Stimulated activated CD8-positive, alpha-beta memory T cell treated with anti-CD3 and anti-CD28 coated beads, Interleukin-4, amount 100 ng/mL, for 24 hours (primary cell): Measurements from ENCODE around the gene LIPK.

Source experiments
- DNase-seq: peaks from one replicate; pipeline ENCODE4 v3.0.0-alpha.2; 2020; ENCODE audit warnings: low read depth

The LIPK gene

DNA sequence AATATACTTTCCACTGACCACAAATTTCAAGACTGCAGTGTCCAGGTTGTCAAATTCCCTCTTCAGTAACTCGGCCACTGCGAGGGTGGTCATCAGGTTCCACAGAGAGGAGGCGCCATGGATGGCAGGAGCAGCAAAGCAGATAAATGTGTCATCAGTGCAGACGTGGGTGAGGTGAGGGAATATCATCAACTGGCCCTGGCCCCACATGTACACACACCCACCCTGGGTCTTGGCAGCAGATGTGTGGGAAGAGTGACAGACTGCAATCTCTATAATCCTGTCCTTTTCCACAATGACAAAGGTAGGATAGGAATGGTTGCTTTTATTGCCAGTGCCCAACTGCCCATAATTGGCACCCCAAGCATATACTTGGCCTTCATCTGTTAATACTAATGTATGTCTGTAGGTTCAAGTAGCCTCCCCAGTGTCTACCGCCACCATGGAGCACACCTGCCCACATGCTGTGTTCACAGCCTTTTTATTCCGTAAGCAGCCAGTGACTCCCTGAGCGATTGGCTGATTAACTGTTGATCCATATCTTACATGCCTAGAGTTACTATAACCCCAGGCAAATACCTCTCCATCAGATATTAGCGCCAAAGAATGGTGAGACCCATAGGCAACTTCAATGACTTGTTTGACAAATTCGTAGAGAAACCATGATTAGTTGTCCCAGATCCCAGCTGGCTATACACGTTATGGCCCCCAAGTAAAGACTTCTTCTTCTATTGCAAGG lies 80.2 kb downstream of the LIPK start:
- no peak for DNase-seq

DNA sequence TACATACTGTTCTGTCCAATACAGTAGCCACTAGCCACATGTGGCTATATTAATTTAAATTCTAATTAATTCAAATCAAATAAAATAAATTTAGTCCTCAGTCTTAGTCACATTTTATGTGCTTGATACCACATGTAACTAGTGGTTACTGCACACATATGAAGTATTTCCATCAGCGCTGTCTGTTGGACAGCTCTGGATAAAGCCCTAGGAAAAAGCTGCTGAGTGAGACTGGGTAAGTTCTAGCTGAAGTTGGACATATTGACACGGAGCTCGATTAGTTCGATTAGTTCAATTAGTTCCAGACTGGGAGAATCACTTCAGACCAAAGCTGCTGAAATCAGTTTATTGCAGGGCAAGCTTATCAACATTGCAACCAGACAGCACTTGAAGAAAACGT lies 81.4 kb downstream of the LIPK start:
- no peak for DNase-seq

DNA sequence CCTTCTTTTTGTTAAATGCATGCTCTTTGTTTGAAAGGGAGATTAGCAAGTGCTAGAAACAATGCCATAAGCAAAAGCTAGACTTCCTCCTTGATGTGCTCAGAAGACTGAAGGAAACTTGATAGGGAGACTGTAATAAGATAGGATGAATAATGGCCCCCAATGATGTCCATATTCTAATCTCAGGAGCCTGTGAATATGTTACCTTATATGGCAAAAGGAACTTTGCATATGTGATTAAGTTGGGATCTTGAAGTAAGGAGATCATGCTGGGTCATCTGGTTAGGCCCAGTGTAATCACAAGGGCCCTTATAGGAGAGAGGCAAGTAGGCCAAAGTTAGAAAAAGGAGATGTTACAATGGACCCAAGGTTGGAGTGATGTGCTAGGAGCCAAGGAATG lies 82.9 kb downstream of the LIPK start:
- no peak for DNase-seq

DNA sequence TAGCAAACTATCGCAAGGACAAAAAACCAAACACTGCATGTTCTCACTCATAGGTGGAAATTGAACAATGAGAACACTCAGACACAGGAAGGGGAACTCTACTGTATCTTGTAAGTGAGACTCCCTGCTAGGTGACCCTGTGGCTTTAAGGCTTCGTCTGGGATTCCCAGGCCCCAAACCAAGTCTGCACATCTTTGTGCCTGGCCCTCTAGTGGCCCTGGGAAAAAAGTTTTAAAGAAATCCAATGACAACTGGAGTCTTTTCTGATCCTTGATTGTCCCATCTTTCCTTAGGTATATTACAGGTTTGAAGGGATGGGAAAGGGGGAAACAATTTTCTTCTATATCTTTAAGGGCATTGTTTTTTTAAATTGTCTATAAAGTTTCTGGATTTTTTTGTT lies 85.9 kb downstream of the LIPK start:
- no peak for DNase-seq

DNA sequence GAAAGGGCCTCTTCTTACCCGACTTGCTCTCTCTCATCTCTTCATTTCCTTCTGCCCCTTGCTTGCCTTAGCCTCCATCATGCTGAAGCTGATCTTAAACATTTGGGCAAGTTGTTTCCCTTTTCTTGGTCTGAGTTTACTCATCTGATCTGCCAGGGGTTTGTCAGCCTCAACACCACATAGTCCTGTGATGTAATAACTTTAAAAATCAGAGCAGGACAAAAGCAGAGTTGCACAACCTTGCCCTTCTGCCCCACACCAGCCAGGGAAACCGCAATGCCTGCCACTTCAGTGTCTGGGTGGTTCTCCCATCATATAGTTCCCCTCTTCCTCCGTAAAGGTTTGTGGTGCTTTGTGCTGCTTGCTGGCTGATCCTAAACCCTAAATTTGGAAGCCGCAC lies 86.6 kb downstream of the LIPK start:
- no peak for DNase-seq

DNA sequence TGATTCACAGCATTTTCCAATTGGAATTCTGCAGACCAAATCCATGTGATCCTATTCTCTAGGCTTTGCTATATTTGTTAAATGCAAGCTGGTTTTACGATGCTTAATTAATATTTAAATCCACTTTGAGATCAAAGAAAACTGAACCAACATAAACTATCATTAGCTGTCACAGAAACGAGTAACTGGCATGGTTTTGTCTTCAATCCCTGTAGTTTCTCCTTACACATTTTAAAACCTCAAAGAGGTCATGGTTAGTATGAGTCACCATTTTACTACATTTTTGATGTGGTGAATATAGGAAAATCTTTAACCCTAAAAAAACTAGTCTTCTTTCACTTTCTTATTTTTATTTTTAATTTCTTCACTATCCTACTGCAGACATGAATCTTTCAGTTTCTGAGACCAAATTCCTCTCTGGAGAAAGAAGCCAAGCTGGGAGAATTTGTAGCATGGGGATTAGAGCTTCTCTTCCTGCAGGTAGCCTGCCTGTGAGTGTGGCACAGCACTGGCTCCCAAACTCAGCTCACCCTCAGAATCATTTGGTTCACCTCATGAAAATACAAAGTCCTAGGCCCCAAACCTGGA lies 87.8 kb downstream of the LIPK start:
- no peak for DNase-seq

DNA sequence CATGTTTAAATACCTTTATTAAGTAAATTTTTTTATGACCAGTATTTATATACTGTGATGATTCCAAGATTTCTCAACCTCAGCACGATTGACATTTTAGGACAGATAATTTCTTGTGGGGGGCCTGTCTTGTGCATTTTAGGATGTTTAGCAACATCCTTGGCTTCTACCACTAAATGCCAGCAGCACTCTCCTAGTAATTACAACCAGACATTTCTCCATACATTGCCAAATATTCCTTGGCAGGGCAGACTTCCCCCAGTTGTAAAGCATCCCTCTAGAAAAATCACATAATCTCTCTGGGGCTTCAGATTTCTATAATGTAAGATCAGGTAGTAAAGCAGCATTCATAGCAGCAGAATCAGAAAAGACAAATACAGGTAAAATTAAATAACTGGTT lies 88.7 kb downstream of the LIPK start:
- no peak for DNase-seq

DNA sequence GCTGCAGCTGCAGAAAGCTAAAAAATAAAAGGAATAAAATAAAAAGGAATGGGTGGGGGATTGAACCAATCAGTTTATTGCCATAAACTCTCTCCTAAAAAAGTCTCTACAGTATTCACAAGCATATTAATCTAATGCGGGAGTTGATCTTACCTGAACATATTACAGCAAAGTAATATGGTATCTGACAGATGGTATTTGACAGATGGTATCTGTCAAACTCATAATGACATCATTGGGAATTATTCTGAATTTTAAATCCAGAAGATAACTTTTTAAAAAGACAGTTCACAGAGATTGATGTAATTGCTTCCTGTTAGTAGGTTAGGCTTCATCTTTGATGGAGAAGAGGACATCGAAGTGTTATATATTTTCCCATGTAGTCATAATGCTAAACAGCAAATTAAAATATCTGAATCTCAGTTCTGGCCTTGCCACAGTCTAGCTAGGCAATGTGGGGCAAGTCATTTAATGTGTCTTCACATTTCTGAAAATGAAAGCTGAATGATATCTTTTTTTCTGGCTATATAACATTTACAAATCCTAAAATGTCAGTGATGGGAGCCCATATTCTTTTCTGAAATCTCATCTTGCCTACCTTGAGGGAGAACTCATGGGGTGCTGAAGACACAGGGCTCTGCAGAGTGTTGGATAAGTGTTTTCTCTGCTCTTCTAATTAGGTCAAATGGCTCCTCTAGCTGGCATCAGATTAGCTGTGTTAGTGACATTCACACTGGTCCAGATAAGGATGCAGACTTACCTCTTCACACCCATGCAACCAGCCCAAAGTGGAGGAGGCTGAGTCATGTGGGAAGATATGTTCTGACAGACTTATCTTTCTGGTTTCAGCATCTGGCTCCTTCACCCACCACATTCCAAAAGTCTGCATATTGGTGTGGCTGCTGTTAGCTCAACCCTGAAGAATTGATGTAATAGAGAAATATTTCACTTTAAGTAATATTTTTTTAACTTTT lies 94.4 kb downstream of the LIPK start:
- DNase-seq, result no peak
